ENCODE measurements around the gene C2orf76. TPM values are rescaled to one million over a fixed set of nuclear protein-coding genes. Genes with fewer than 3 reads are reported as not detected.

The C2orf76 gene
- total and polyA plus RNA-seq, 10 of the 15 experiments (the other 5 are each of a cell fraction or from before 2014, with no cell fraction given): 14.0 to 46.1 (median 25.4) TPM

DNA sequence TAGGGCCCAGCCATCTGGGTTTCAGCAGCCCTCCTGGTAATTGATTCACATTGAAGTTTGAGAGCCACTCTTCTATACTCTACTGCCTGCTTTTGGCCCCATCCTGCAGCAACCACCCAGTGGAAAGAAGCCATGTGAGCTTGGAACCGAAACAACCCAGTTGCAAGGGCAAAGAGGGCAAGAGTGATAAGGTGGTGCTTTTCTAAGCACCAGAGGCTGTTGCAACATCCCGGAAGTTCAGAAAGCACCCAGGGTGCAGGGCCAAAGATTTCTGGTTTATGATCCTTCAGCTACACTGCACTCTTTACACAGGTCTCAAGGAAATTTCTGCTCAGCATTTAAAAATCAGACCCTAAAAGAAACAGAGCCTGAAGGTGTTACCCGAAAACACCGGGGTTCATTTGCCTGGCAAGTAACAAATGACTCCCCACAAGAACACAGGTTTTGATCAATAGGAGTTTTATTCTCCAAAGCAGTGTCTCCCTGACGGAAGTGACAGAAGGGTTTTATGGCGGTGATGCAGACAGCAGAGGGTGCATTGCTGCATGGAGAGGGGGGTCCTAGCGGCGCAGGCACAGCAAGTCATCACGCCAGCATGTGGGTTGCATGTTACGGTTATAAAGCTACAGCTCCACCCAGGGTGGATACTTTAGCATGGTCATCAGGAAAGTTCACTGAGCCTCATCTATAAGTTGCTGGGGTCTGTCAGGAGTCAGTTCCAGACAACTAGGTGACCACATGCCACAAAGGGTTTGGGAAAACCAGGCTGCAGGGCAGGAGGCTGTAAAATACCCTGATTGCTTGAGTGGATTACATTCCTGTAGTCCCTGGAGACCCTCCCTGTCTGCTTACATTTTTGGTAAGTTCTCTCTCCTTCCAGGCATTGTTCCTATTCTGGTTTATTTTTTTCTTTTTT lies 36.3 kb upstream of the C2orf76 start:
- BruUV-seq (replicated peaks): no TSS peak
- FAIRE-seq (no peak), ATAC-seq (peak; percentile 30; the same call in 2 of the 3 replicates), DNase-seq (ENCODE audit: low read depth, low spot score) (no peak)
- ChIA-PET CTCF (interaction anchor here (1.3 to 10.3 kb wide), 2 partner anchors 12 to 75 kb away, joined by 4 to 187 read pairs; no protein-coding TSS in a partner anchor), SMC1A (ENCODE audit: uncharacterized antibody, unreplicated experiment) (interaction anchor here (1.6 to 2.1 kb wide), 2 partner anchors 12 to 77 kb away, joined by 3 to 6 read pairs; no protein-coding TSS in a partner anchor), POLR2A (no interaction called here), RAD21 (ENCODE audit: unreplicated experiment) (no interaction called here)
- Histone ChIP-seq H3K27me3 (replicated peaks in 1 of 2; ENCODE audit: control insufficient read depth in 2 of 2, insufficient read depth in 2 of 2, low read length in 1 of 2) (no peaks in the 10 kb centered on the region), H3K9ac (ENCODE audit: control insufficient read depth, insufficient read depth, low read length) (no peak overlapping the region), H3K4me1 (ENCODE audit: control insufficient read depth, insufficient read depth, low read length) (no peaks in the 10 kb centered on the region), H3K9me3 (replicated peaks; ENCODE audit: control insufficient read depth, insufficient read depth, low read length) (no peaks in the 10 kb centered on the region), H3K27ac (ENCODE audit: control insufficient read depth, insufficient read depth) (no peak overlapping the region), H4K20me1 (ENCODE audit: control insufficient read depth, insufficient read depth) (no peaks in the 10 kb centered on the region), H3K4me3 (no peak overlapping the region), H3K4me2 (ENCODE audit: control insufficient read depth, insufficient read depth) (no peak overlapping the region), H3K79me2 (ENCODE audit: control insufficient read depth, insufficient read depth, low read length) (no peaks in the 10 kb centered on the region), H3K36me3 (ENCODE audit: control insufficient read depth in 2 of 2, insufficient read depth in 2 of 2, low read length in 1 of 2) (no peaks in the 10 kb centered on the region), H2AFZ (ENCODE audit: control insufficient read depth, low read depth, low read length) (no peak overlapping the region; the same call in 1 of the 2 replicates)
- WGBS (ENCODE audit: insufficient coverage, insufficient replicate concordance, low lambda C conversion rate, missing lambda C conversion rate): 60% methylated on average over 10 of the region's 10 CpGs
- in situ Hi-C loops (cut with MboI) (no loop called here), intact Hi-C loops (cut with micrococcal nuclease; ENCODE audit: unreplicated experiment) (no loop called here)
- TF ChIP-seq GABPA (IDR thresholded peaks at IDR 0.05; ENCODE audit: low read depth) (no peak), CHD4 (IDR thresholded peaks at IDR 0.05) (no peak), RELA (IDR thresholded peaks at IDR 0.05; ENCODE audit: borderline replicate concordance, partially characterized antibody) (no peak), BRCA1 (IDR thresholded peaks at IDR 0.05; ENCODE audit: low read depth, low read length) (no peak), SREBF1 (IDR thresholded peaks at IDR 0.05; ENCODE audit: low read length) (no peak), TBL1XR1 (IDR thresholded peaks at IDR 0.05; ENCODE audit: low read depth, low read length) (no peak)
- TF ChIP-seq, protein P1, sequence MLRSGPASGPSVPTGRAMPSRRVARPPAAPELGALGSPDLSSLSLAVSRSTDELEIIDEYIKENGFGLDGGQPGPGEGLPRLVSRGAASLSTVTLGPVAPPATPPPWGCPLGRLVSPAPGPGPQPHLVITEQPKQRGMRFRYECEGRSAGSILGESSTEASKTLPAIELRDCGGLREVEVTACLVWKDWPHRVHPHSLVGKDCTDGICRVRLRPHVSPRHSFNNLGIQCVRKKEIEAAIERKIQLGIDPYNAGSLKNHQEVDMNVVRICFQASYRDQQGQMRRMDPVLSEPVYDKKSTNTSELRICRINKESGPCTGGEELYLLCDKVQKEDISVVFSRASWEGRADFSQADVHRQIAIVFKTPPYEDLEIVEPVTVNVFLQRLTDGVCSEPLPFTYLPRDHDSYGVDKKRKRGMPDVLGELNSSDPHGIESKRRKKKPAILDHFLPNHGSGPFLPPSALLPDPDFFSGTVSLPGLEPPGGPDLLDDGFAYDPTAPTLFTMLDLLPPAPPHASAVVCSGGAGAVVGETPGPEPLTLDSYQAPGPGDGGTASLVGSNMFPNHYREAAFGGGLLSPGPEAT (IDR thresholded peaks at IDR 0.05; ENCODE audit: low read depth): no peak
- TF ChIP-seq, protein P2, sequence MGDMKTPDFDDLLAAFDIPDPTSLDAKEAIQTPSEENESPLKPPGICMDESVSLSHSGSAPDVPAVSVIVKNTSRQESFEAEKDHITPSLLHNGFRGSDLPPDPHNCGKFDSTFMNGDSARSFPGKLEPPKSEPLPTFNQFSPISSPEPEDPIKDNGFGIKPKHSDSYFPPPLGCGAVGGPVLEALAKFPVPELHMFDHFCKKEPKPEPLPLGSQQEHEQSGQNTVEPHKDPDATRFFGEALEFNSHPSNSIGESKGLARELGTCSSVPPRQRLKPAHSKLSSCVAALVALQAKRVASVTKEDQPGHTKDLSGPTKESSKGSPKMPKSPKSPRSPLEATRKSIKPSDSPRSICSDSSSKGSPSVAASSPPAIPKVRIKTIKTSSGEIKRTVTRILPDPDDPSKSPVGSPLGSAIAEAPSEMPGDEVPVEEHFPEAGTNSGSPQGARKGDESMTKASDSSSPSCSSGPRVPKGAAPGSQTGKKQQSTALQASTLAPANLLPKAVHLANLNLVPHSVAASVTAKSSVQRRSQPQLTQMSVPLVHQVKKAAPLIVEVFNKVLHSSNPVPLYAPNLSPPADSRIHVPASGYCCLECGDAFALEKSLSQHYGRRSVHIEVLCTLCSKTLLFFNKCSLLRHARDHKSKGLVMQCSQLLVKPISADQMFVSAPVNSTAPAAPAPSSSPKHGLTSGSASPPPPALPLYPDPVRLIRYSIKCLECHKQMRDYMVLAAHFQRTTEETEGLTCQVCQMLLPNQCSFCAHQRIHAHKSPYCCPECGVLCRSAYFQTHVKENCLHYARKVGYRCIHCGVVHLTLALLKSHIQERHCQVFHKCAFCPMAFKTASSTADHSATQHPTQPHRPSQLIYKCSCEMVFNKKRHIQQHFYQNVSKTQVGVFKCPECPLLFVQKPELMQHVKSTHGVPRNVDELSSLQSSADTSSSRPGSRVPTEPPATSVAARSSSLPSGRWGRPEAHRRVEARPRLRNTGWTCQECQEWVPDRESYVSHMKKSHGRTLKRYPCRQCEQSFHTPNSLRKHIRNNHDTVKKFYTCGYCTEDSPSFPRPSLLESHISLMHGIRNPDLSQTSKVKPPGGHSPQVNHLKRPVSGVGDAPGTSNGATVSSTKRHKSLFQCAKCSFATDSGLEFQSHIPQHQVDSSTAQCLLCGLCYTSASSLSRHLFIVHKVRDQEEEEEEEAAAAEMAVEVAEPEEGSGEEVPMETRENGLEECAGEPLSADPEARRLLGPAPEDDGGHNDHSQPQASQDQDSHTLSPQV (IDR thresholded peaks at IDR 0.05): no peak
- TF ChIP-seq, protein P3, sequence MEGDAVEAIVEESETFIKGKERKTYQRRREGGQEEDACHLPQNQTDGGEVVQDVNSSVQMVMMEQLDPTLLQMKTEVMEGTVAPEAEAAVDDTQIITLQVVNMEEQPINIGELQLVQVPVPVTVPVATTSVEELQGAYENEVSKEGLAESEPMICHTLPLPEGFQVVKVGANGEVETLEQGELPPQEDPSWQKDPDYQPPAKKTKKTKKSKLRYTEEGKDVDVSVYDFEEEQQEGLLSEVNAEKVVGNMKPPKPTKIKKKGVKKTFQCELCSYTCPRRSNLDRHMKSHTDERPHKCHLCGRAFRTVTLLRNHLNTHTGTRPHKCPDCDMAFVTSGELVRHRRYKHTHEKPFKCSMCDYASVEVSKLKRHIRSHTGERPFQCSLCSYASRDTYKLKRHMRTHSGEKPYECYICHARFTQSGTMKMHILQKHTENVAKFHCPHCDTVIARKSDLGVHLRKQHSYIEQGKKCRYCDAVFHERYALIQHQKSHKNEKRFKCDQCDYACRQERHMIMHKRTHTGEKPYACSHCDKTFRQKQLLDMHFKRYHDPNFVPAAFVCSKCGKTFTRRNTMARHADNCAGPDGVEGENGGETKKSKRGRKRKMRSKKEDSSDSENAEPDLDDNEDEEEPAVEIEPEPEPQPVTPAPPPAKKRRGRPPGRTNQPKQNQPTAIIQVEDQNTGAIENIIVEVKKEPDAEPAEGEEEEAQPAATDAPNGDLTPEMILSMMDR (IDR thresholded peaks at IDR 0.05 in 2 of 3, conservative IDR thresholded peaks at IDR 0.05 in 1 of 3; ENCODE audit: control insufficient read depth in 2 of 3, extremely low read depth in 1 of 3, insufficient read depth in 1 of 3, low read depth in 3 of 3, low read length in 3 of 3): no peak
- TF ChIP-seq, protein P4, sequence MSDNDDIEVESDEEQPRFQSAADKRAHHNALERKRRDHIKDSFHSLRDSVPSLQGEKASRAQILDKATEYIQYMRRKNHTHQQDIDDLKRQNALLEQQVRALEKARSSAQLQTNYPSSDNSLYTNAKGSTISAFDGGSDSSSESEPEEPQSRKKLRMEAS (IDR thresholded peaks at IDR 0.05; ENCODE audit: low read depth, low read length): no peak

All from GM12878 (cell line).